H54 (cell line): ENCODE data around the gene DOCK8.
"Not testable (repeated sequence)": the region's sequence is repeated elsewhere in the genome, so short reads cannot be mapped to it uniquely, and the experiment has no call there.

Source experiments
- DNase-seq: peaks from one replicate; pipeline ENCODE4 v3.0.0; 2011; ENCODE audit warnings: low spot score, mixed read lengths; ENCODE audit not compliant: insufficient read length
- FAIRE-seq: peaks from 3 replicates; lab custom pipeline; 2011; peaks lifted over from hg19 to GRCh38; lab: Jason Lieb, UNC
- POLR2A ChIP-seq: IDR thresholded peaks from 2 replicates; pipeline ENCODE4 v1.6.1; 2011; ENCODE audit warnings: low read depth, mild to moderate bottlenecking, low read length

The DOCK8 gene

DNA sequence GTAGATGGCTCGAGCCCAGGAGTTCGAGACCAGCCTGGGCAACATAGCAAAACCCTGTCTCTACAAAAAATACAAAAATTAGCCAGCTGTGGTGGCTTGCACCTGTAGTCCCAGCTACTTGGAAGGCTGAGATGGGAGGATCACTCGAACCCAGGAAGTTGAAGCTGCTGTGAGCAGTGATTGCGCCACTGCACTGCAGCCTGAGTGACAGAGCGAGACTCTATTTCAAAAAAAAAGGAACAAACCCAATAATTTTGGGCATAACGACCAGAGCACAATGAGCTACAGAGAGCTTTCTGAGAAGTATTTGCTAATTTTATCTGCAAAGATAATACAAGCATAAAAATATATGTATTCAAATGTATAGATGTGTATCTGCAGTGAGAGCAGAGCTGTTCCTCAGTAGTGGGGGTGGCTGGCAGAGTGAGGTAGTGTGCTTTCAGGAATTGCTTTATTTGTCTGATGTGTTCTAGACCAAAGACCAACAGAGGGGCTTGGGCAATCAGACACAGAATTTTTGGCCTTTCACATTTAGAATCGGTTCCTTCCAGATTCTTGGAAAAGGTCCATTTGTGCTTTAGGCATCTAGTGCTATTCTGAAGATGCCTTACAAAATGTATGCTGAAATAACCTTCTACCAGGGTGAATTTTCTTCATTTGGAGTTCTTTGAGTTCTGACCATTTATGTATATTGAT lies 5.2 kb downstream of the DOCK8 start:
- no peak for DNase-seq
- no peak for FAIRE-seq
- TF ChIP-seq POLR2A: no peak

DNA sequence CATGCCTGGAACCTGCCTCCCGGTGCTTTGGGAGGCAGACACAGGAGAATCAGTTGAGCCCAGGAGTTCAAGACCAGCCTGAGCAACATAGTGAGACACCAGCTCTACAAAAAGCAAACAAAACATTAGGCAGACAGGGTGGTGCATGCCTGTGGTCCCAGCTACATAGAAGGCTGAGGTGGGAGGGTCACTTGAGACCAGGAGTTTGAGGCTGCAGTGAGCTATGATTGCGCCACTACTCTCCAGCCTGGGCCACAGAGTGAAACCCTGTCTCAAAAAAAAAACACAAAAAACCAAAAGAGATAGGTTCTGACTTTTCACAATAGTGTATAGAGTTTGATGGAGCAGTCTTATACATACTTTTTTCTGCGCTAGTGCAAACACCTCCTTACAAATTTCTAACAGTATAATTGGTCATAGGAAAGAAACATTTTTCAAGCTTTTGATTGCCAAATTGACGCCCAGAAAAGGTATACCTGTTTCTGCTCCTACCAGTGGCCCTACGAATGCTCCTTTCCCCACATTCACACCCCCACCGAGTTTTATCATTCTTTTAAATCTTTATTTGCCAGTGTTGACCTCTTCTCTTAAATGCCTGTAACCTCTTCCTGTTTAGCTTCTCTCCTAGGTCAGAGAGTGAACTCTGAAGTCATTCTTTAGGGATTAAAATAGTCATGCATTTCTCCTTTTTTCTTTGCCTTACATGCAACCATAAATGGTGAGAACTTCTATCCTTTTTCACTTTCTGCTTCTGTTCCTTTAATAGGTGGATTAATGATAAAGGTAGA lies 7.5 kb downstream of the DOCK8 start:
- TF ChIP-seq POLR2A: no peak
- FAIRE-seq: no peak
- DNase-seq: no peak

GRCh38 chr9:223152-223551 lies 8.5 kb downstream of the DOCK8 start:
- DNase-seq (no peak), FAIRE-seq (no peak)
- TF ChIP-seq POLR2A: no peak

- no peak for TF ChIP-seq POLR2A
- FAIRE-seq (no peak), DNase-seq (no peak)
Observed at GRCh38 chr9:224026-224425, 9.4 kb downstream of the DOCK8 start.

DNA sequence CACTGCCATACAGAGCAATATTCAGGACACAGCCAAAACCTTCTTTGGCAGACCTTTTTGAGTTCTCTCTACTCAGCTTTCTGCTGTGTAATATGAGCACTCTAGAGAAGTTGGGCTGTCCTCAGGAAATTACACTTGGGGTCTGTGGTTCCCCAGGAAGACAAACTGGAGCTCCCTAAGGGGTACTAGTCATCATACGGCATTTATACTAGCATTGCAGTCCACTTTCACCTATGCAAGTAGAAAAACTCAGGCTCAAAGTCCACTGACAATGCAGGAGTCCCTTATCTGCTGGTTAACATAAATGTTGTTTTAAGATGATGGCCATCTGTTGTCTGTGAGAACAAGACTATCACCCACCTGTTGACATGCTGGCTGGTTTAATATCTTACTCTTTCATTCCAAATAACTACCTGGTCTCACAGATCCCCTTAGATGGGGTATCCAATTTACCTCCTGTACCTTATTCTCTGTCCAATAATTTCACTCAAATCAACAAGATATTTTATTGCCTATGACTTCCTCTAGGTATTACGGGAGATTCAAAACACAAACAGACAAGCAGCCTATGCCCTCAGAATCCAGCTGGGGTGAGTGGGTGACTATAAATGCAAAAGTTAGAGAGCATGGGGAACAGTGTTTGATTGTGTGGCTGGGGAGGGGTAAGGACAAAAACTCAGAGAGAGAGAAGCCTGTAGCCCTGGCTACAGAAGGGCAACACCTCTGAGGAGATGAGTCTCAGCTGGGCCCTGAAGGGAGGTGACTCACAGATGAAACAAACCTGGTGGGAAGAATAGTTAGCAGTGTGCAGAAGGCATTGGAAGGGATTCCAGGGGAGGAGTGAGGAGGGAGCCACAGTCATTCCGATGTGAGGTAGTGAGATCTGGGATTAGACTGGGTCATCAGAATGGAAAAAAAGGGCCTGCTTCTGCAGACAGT lies 10.2 kb downstream of the DOCK8 start:
- FAIRE-seq (no peak), DNase-seq (no peak)

GRCh38 chr9:227860-228259 lies 13.2 kb downstream of the DOCK8 start:
- FAIRE-seq (no peak), DNase-seq (no peak)
- no peak for TF ChIP-seq POLR2A

More for the DNA sequence above, 10.2 kb downstream of the DOCK8 start:
- TF ChIP-seq POLR2A: no peak

- no peak for DNase-seq
- FAIRE-seq: no peak
- no peak for TF ChIP-seq POLR2A
Observed at GRCh38 chr9:228929-229695, 14.4 kb downstream of the DOCK8 start.

DNA sequence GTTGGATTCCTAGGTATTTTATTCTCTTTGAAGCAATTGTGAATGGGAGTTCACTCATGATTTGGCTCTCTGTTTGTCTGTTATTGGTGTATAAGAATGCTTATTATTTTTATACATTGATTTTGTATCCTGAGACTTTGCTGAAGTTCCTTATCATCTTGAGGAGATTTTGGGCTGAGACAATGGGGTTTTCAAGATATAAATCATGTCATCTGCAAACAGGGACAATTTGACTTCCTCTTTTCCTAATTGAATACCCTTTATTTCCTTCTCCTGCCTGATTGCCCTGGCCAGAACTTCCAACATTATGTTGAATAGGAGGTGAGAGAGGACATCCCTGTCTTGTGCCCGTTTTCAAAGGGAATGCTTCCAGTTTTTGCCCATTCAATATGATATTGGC lies 17.0 kb downstream of the DOCK8 start:
- not testable (repeated sequence) for FAIRE-seq, DNase-seq

- FAIRE-seq, DNase-seq: not testable (repeated sequence)
Observed at GRCh38 chr9:233708-234107, 19.0 kb downstream of the DOCK8 start.

- FAIRE-seq: no peak
- no peak for DNase-seq
- no peak for TF ChIP-seq POLR2A
Observed at GRCh38 chr9:237141-237857, 22.6 kb downstream of the DOCK8 start.

- FAIRE-seq (no peak), DNase-seq (no peak)
- no peak for TF ChIP-seq POLR2A
Observed at GRCh38 chr9:237858-238345, 23.2 kb downstream of the DOCK8 start.

DNA sequence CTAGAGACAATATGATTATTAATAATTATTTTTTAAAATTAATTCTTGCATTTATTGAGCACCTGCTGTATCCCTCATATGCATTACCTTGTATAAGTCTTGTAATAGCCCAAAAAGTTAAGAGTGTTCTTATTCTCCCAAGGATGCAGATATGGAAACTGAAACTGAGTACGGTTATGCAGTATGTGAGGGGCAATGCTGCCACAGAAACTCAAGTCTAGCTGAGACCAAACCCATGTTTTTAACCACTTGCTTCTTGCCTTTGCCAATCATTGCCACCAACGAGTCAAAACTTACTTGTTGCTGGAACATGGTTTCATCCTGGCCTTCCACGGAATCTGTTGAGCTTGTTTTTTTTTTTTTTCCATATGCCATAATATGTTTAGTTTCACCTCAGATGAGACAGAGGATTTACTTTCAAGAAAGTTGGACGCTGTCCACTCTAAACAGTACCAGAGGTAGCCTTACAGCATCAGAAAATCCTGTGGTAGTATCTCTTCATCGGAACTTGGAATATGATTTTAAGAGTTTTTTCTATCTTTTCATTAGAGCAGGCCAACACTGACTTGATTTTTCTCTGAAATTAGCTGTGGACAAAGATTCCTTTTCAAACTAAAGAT lies 27.9 kb downstream of the DOCK8 start:
- DNase-seq (no peak), FAIRE-seq (no peak)
- TF ChIP-seq POLR2A: no peak
